Gastrocnemius medialis (tissue), 4 donors: Measurements from ENCODE around the gene FGF21.

Source experiments
- CTCF ChIP-seq, 5 experiments: fragments of 450-650 bp in 3 of 5; fragments of 200-600 bp in 2 of 5; sonication (generic) in 2 of 5; IDR thresholded peaks in 4 of 5; conservative IDR thresholded peaks in 1 of 5; 1 replicate in 4 of 5; 2 replicates in 1 of 5; pipeline ENCODE4 v1.5.1; 2016 to 2019; ENCODE audit warnings: antibody characterized with exemption in 5 of 5, mild to moderate bottlenecking in 3 of 5, moderate library complexity in 3 of 5
- POLR2A ChIP-seq, 2 donors: fragments of 450-650 bp; IDR thresholded peaks; one replicate each; pipeline ENCODE4 v1.6.1; 2017; ENCODE audit warnings: antibody characterized with exemption in 2 of 2, mild to moderate bottlenecking in 2 of 2, moderate library complexity in 2 of 2

- TF ChIP-seq CTCF (IDR thresholded peaks at IDR 0.05 in 4 of 5, conservative IDR thresholded peaks at IDR 0.05 in 1 of 5) (peak in 1 of 5 experiments; percentile 17), POLR2A (IDR thresholded peaks at IDR 0.05) (peak in 1 of 2 donors; percentile 29)
Measured at GRCh38 chr19:48719263-48720171, 35.8 kb upstream of the FGF21 start, which contains the start of gene MAMSTR.
